ENCODE measurements around the gene ULK1.

DNA sequence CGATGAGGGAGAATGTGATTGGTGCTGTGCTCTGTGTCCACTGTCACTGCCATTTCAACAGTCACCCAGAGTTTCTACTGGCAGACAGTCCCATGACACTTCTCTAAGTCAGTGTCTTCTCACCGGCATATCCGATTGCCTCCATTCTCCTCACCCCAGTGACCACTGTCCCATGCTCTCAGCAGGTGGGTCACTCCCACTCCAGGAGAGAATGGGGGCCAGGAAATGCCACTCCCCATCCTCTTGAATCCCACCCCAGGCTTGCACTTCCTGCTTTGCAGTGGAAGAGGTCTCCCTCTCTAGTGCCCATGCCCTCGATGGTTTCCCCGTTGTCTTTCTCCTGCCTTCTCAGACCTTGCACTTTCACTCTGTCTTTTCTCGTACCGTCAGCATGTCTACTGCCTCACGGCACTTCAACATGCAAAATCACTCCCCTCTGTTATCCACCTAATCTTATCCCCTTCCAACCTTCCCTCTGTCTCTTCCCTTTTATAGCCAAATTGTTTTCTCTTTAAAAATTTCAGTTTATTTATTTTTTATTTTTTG lies 53.1 kb downstream of the ULK1 start:
- no peak for TF ChIP-seq POLR2AphosphoS5 (IDR thresholded peaks at IDR 0.05; ENCODE audit: low read depth, low read length)
- no peak for TF ChIP-seq PAX5 (IDR thresholded peaks at IDR 0.05; ENCODE audit: insufficient read depth, low read length, severe bottlenecking)
- no peak for TF ChIP-seq POLR2A (IDR thresholded peaks at IDR 0.05; ENCODE audit: low read depth, low read length)
- TF ChIP-seq TAF1 (IDR thresholded peaks at IDR 0.05; ENCODE audit: low read depth, low read length) = no peak
- TF ChIP-seq SPI1 (IDR thresholded peaks at IDR 0.05; ENCODE audit: low read depth, low read length) = no peak
